Activated T-helper 17 cell treated with anti-CD3 and anti-CD28 coated beads, Interleukin-2, amount 50 U/mL, for 72 hours (primary cell): ENCODE measurements around the gene RING1. TPM values are rescaled to one million over a fixed set of nuclear protein-coding genes. Genes with fewer than 3 reads are reported as not detected.
A peak's percentile ranks its signal among the peaks of the same experiment; 100 is the strongest.
"Not testable (repeated sequence)": the region's sequence is repeated elsewhere in the genome, so short reads cannot be mapped to it uniquely, and the experiment has no call there.

Source experiments
- ATAC-seq: fragments of 150-1000 bp; cut with Tn5 transposase; replicated peaks from 2 replicates; pipeline ENCODE4 v1.10.0; 2021; ENCODE audit warnings: mild to moderate bottlenecking, moderate library complexity
- H3K27ac Mint-ChIP-seq: one replicate; pipeline ENCODE4 v1.8.0; 2022; ENCODE audit warnings: mixed read lengths
- H3K27me3 Mint-ChIP-seq: one replicate; pipeline ENCODE4 v1.8.0; 2022; ENCODE audit warnings: mixed read lengths
- H3K36me3 Mint-ChIP-seq: one replicate; pipeline ENCODE4 v1.8.0; 2022; ENCODE audit warnings: low read depth, mild to moderate bottlenecking, mixed read lengths
- H3K4me1 Mint-ChIP-seq: one replicate; pipeline ENCODE4 v1.8.0; 2022; ENCODE audit warnings: mixed read lengths
- H3K4me3 Mint-ChIP-seq: one replicate; pipeline ENCODE4 v1.8.0; 2022; ENCODE audit warnings: mild to moderate bottlenecking, mixed read lengths
- H3K9me3 Mint-ChIP-seq: one replicate; pipeline ENCODE4 v1.8.0; 2022; ENCODE audit warnings: mixed read lengths
- total RNA-seq, 2 donors: library from RNA; stranded (reverse); gene quantifications; one replicate each; pipeline ENCODE4 v1.2.3, GENCODE V29; 2022

The RING1 gene
- total RNA-seq, 2 donors from 2014 or later = 22.7 to 25.1 TPM

DNA sequence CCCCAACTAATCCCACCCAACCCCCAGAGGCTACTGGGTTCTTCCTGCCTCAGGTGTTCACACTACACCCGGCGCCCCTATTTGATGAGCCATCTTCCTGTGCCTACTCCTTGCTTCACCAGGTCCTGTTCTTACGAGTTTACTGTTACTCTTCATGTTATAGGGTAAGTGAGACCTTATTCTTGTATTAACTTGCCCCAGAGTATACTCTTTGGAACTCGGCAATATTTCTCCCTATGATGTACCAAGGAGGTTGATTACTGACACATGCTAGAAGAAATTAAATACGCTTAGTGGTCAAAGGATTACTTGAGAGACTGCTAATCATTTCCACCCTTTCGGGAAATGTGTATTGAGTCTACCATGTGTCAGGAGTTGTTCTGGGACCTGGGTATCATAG lies 8.9 kb downstream of the RING1 start:
- H3K36me3 Mint-ChIP-seq = peaks cover 15% of the 10 kb centered on the region
- H3K4me3 Mint-ChIP-seq = no peak overlapping the region
- H3K4me1 Mint-ChIP-seq = peaks cover 13% of the 10 kb centered on the region
- no peak for ATAC-seq
- H3K9me3 Mint-ChIP-seq = no peaks in the 10 kb centered on the region
- peaks cover 46% of the 10 kb centered on the region for H3K27me3 Mint-ChIP-seq
- no peak overlapping the region for H3K27ac Mint-ChIP-seq

- H3K27ac Mint-ChIP-seq = no peak overlapping the region
- H3K27me3 Mint-ChIP-seq = peaks cover 47% of the 10 kb centered on the region
- H3K4me3 Mint-ChIP-seq = no peak overlapping the region
- peaks cover 10% of the 10 kb centered on the region for H3K4me1 Mint-ChIP-seq
- peaks cover 11% of the 10 kb centered on the region for H3K36me3 Mint-ChIP-seq
- ATAC-seq = peak; percentile 19
- no peaks in the 10 kb centered on the region for H3K9me3 Mint-ChIP-seq
Measured at GRCh38 chr6:33217681-33218080, 9.4 kb downstream of the RING1 start.

DNA sequence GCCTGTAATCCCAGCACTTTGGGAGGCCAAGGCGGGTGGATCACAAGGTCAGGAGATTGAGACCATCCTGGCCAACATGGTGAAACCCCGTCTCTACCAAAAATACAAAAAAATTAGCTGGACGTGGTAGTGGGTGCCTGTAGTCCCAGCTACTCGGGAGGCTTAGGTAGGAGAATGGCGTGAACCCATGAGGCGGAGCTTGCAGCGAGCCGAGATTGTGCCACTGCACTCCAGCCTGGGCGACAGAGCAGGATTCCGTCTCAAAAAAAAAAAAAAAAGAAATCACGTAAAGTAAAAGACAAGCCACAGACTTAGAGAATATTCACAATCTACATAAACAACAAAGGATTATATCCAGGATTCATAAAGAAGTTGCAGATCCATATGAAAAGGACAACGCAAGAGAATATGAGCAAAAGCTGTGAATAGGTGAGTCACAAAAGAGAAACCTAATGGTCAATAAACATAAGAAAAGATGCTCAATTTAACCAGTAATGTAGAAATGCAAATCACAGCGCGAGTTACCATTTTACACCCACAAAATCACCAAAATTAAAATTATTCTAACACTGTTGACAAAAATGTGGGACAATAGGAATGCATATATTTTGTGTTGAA lies 18.3 kb downstream of the RING1 start:
- H3K27me3 Mint-ChIP-seq = peaks cover 35% of the 10 kb centered on the region
- not testable (repeated sequence) for ATAC-seq, H3K4me3 Mint-ChIP-seq, H3K27ac Mint-ChIP-seq, H3K4me1 Mint-ChIP-seq, H3K9me3 Mint-ChIP-seq, H3K36me3 Mint-ChIP-seq

DNA sequence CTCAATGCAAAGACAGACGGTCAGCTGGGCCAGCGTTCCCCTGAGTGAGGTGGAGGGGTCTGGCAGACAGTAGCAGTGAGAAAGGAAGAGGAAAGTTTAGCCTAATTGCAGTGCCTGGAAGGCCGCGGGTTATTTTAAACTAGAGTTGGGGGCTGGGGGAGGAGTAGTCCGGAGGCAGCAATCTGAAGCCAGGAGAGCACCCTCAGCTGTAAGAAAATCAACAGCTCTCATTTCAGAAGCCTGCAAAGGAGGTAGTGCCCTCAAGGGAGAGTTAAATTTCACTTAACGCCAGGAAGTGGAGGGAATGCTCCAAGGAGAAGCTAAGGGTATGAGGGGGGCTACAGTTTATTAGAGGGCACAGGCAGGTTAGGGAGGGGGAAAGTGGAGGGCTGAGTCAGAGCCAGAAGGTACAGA lies 26.9 kb downstream of the RING1 start:
- H3K4me1 Mint-ChIP-seq = peaks cover 3% of the 10 kb centered on the region
- peaks cover 28% of the 10 kb centered on the region for H3K27me3 Mint-ChIP-seq
- no peak for ATAC-seq
- no peaks in the 10 kb centered on the region for H3K9me3 Mint-ChIP-seq
- H3K4me3 Mint-ChIP-seq = no peak overlapping the region
- H3K27ac Mint-ChIP-seq = no peak overlapping the region
- H3K36me3 Mint-ChIP-seq = no peaks in the 10 kb centered on the region

DNA sequence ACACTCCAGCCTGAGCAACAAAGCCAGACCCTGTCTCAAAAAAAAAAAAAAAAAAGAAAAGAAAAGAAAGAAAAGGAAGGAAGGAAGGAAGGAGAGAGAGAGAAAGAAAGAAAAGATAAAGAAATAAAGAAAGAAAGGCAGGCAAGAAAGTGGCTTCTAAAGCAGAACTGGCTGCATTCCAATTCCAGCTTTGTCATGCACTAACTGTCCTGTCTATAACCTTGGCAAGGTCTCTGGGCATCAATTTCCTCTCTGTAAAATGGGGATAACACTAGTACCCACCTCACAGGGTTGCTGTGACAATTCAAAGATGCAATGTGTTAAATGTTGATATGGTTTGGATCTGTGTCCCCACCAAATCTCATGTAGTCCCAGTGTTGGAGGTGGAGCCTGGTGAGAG lies 28.0 kb downstream of the RING1 start:
- H3K27ac Mint-ChIP-seq = no peak overlapping the region
- H3K9me3 Mint-ChIP-seq = no peaks in the 10 kb centered on the region
- peaks cover 30% of the 10 kb centered on the region for H3K27me3 Mint-ChIP-seq
- no peak overlapping the region for H3K4me3 Mint-ChIP-seq
- no peak for ATAC-seq
- H3K36me3 Mint-ChIP-seq = no peaks in the 10 kb centered on the region
- H3K4me1 Mint-ChIP-seq = peaks cover 3% of the 10 kb centered on the region

DNA sequence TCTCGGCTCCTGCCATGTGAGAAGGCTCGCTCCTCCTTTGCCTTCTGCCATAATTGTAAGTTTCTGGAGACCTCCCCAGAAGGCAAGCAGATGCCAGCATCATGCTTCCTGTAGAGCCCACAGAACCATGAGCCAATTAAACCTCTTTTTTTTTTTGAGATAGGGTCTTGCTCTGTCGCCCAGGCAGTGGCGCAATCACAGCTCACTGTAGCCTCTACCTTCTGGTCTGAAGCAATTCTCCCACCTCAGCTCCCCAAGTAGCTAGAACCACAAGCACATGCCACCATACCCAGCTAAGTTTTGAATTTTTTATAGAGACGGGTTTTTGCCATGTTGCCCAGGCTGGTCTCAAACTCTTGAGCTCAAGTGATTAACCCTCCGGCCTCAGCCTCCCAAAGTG lies 28.6 kb downstream of the RING1 start:
- peaks cover 7% of the 10 kb centered on the region for H3K4me1 Mint-ChIP-seq
- ATAC-seq = no peak
- no peak overlapping the region for H3K4me3 Mint-ChIP-seq
- H3K36me3 Mint-ChIP-seq = no peaks in the 10 kb centered on the region
- H3K9me3 Mint-ChIP-seq = no peaks in the 10 kb centered on the region
- H3K27me3 Mint-ChIP-seq = peaks cover 27% of the 10 kb centered on the region
- H3K27ac Mint-ChIP-seq = no peak overlapping the region

DNA sequence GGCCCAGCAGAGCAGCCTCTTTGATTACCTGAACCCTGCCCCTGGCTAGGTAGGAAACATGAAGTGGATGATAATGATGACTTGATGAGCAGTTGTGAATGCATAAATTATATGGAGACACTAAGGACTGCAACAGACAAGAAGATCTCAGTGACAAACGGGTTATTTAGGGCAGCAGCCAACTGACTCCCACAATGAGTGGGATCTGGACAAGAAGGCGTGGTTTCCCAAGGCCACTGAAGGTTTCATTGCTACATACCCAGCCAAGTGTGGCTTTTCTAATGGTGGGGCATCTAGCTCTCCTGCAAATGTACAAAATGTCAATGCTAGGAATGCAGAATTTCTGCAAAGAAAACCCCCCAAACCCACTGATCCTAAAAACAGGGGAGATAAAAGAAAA lies 29.4 kb downstream of the RING1 start:
- ATAC-seq = no peak
- Mint-ChIP-seq H3K27me3 (peaks cover 30% of the 10 kb centered on the region), H3K9me3 (no peaks in the 10 kb centered on the region), H3K4me1 (peaks cover 14% of the 10 kb centered on the region), H3K27ac (no peak overlapping the region), H3K36me3 (no peaks in the 10 kb centered on the region), H3K4me3 (no peak overlapping the region)

- ATAC-seq = peak; percentile 97
- Mint-ChIP-seq H3K4me1 (peaks cover 14% of the 10 kb centered on the region), H3K27ac (peak overlapping the region; percentile 67), H3K36me3 (no peaks in the 10 kb centered on the region), H3K9me3 (no peaks in the 10 kb centered on the region), H3K27me3 (peaks cover 16% of the 10 kb centered on the region), H3K4me3 (peak overlapping the region; percentile 51)
Measured at GRCh38 chr6:33241968-33242367, 33.7 kb downstream of the RING1 start.

GRCh38 chr6:33243476-33243875 lies 35.2 kb downstream of the RING1 start:
- ATAC-seq = no peak
- Mint-ChIP-seq H3K9me3 (no peaks in the 10 kb centered on the region), H3K36me3 (no peaks in the 10 kb centered on the region), H3K27ac (no peak overlapping the region), H3K4me1 (peaks cover 15% of the 10 kb centered on the region), H3K4me3 (no peak overlapping the region), H3K27me3 (peaks cover 16% of the 10 kb centered on the region)

- Mint-ChIP-seq H3K9me3 (no peaks in the 10 kb centered on the region), H3K27me3 (peaks cover 3% of the 10 kb centered on the region), H3K4me3 (peak overlapping the region; percentile 87), H3K4me1 (peaks cover 31% of the 10 kb centered on the region), H3K36me3 (peaks cover 39% of the 10 kb centered on the region), H3K27ac (peak overlapping the region; percentile 93)
- ATAC-seq = peak; percentile 30
Measured at GRCh38 chr6:33247977-33248642, 39.8 kb downstream of the RING1 start.

GRCh38 chr6:33248643-33248931 lies 40.3 kb downstream of the RING1 start:
- Mint-ChIP-seq H3K36me3 (peaks cover 41% of the 10 kb centered on the region), H3K27me3 (peaks cover 3% of the 10 kb centered on the region), H3K9me3 (no peaks in the 10 kb centered on the region), H3K4me3 (peak overlapping the region; percentile 87), H3K4me1 (peaks cover 31% of the 10 kb centered on the region), H3K27ac (peak overlapping the region; percentile 93)
- ATAC-seq = peak; percentile 16

DNA sequence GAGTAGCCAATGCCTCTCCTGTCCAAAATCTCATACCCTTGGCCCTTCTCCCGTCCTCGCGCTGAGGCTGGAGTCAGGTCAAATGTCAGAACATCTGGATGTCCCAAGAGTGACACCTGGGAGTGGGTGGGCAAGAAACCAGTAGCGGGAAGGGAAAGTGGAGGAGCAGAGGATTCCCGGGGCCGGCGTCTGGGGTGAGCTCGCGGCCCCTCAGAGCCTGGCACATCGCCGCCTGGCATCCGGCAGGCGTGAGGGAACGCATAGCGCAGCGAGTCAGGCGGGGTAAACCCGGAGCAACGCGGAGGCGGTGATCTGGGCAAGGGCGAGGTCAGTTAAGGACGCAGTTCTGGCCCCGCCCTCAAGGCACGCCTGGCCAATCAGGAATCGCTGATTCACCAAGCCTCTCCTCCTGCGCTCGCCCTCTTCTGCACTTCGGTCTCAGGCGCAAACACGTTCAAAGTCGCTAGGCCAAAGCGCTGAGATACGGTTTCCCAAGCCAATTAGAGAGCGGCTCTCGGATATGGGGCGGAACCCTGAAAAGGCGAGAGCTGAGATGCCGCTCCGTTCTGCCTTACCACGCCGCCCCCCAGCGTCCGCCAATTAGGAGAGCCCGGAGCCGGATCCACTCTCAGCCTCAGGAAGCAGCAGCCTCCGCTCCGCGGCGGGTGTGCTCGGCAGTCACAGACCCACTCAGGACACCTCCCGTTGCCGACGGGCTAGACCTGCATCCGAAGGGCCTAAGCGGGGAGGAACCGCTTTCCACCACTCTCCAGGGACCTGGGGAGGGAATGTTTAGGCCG lies 40.8 kb downstream of the RING1 start:
- Mint-ChIP-seq H3K4me3 (peak overlapping the region; percentile 87), H3K36me3 (peaks cover 43% of the 10 kb centered on the region), H3K4me1 (peaks cover 31% of the 10 kb centered on the region), H3K9me3 (no peaks in the 10 kb centered on the region), H3K27ac (peak overlapping the region; percentile 93), H3K27me3 (peaks cover under 1% of the 10 kb centered on the region)
- peak; percentile 90 for ATAC-seq

DNA sequence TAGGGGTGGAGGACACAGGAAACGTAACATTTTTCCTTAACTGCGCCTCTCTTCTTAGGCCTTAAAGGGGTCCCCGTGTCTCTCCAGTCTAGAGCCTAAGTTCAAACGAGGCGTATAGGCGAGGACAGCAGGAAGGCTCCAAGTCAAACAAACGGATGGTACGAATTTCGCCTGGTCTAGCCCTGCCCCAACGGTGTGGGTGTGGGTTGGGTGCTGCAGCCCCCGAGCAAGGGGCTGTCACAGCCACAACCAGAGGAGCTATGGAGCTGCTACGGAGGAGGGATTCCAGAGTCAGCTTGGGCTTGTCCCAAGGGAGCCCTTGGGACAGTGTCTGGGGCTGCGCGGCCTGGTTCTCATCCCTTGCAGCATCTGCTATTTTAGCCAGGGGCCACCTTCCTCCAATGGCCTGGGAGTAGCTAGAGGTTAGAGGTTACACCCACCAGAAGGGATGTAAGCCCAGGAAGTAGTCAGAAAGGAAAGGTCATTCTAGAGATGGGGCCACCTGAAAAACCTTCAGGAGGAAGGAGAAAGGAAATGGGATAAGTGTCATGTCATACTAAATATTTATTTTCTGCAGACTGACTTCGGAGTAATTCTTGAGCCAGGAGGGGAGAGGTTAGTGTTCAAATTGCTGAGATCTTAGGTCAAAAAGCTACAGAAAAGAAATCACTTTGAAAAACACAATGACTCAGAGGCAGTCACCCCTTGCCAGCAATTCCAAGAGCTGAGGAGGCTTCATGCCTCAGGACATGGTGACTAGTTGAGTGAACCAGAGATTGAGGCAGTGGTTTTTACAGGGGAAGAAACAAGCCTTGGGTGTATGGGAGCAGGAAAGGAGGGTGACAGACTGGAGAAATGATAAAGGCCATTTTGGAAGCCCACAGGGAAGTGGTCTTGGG lies 41.7 kb downstream of the RING1 start:
- peaks cover 31% of the 10 kb centered on the region for H3K4me1 Mint-ChIP-seq

GRCh38 chr6:33250731-33251130 lies 42.4 kb downstream of the RING1 start:
- Mint-ChIP-seq H3K4me3 (peak overlapping the region; percentile 87), H3K27me3 (no peaks in the 10 kb centered on the region), H3K4me1 (peaks cover 31% of the 10 kb centered on the region), H3K36me3 (peaks cover 50% of the 10 kb centered on the region), H3K9me3 (no peaks in the 10 kb centered on the region), H3K27ac (peak overlapping the region; percentile 93)
- no peak for ATAC-seq

More for the DNA sequence above, 41.7 kb downstream of the RING1 start:
- Mint-ChIP-seq H3K27me3 (no peaks in the 10 kb centered on the region), H3K9me3 (no peaks in the 10 kb centered on the region), H3K4me3 (peak overlapping the region; percentile 87), H3K27ac (peak overlapping the region; percentile 93), H3K36me3 (peaks cover 47% of the 10 kb centered on the region)
- ATAC-seq = peak; percentile 13
